Stimulated activated CD4-positive, alpha-beta T cell treated with anti-CD3 and anti-CD28 coated beads, Interleukin-2, amount 100 ng/mL, for 4 hours (primary cell): ENCODE data around the gene SH3TC1.

Experiments used
- DNase-seq: peaks from one replicate; pipeline ENCODE4 v3.0.0-alpha.2; 2020; ENCODE audit warnings: low read depth

Gene SH3TC1

GRCh38 chr4:8263397-8263796 lies 64.3 kb downstream of the SH3TC1 start:
- DNase-seq: no peak

GRCh38 chr4:8264106-8264505 lies 65.0 kb downstream of the SH3TC1 start:
- DNase-seq: no peak

DNA sequence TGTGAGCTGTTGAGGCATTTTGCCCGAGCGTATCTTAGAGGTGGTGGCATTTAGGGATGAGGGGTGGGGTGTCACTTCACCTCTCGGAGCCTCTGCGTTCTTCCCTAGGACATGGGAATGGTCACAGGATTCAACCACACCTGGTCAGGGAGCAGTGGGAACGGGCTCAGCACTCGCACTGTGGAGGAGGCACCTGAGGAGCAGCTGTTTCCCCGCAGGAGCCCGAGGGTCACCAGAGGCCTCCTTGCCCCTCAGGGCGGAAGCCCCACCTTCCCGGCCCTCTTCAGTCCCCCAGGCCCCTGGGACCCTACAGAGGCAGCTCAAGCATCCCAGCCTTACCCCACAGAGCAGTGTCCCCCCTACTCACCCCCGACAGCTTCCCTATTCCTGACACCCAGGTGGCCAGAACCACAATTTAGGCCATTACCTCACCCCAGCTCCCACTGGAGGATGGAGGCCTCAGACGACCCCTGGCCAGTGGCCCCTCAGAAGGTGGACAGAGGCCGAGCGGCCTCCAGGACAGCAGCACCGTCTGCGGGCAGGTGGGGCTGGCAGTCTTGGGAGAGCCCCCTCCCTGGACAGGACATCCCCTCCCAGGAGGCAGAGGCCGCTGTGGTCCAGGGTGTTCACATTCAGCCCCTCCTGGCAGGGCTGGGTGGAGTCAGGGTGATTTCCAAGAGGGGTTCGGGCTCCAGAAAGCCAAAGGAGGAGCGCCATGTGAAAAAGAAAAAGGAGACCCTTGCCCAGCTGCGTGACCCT lies 66.3 kb downstream of the SH3TC1 start:
- DNase-seq: no peak

DNA sequence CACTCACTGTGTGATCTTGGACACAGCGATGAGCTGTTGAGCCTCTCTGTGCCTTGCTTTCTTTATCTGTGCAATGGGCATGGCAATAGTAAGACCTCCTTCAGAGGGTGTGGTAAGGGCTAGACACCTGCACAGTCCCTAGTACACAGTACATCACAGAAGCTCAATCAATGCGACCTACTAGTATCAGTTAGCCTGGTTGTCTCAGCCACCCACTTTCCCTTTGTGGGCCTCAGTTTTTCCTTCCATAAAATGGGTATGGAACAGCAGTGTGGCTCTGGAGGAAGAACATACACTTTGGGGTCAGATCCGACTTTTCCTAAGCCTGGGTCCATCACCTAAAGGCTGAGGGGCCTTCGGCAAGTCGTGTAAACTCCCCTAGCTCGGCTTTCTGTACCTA lies 67.0 kb downstream of the SH3TC1 start:
- no peak for DNase-seq

DNA sequence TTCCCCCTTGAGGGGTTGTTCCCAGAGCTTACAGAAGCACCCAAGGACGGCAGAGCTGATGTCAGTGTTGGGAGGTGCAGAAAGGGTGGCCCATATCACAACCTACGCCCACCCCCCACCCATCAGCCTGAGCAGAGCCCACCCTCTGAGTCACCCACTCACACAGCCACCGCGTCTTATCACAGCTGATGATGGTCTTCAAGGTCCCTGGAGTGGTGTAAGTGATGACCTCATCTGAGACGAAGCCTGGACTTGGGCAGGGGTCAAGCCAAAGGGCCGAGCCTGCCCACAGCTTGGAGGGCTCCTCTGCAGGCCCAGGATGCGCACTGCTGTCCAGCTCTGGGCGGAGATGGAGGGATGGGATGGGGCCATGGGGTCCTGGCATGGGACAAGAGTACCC lies 67.4 kb downstream of the SH3TC1 start:
- DNase-seq: no peak

- no peak for DNase-seq
Measured at GRCh38 chr4:8267077-8267476, 68.0 kb downstream of the SH3TC1 start.

- DNase-seq: no peak
Measured at GRCh38 chr4:8268211-8268610, 69.1 kb downstream of the SH3TC1 start.

GRCh38 chr4:8268901-8269534 lies 69.9 kb downstream of the SH3TC1 start:
- no peak for DNase-seq

GRCh38 chr4:8269535-8270417 lies 70.7 kb downstream of the SH3TC1 start, which contains the start of gene HTRA3:
Gene HTRA3 (plus strand): TSS chr4:8269754. CDS start chr4:8269969, 215 bp downstream.
- DNase-seq: no peak

DNA sequence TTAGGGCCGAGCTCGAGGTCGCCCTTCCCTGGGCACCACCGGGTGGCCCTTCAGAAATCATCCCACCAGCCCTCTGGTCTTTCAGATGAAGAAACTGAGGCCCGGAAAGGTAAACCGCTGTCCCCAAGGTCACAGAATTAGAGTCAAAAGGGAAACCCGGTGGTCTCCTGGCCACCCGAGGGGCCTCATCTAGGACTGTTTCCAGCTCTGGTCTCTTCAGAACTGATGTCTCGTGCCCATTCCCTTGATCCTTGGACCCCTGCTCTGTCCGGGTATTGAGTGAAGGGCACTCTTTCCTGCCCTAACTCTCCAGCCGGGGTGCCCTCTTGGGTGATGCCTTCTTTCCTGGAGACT lies 71.3 kb downstream of the SH3TC1 start:
- DNase-seq: no peak

- no peak for DNase-seq
Measured at GRCh38 chr4:8270912-8271815, 72.1 kb downstream of the SH3TC1 start.

DNA sequence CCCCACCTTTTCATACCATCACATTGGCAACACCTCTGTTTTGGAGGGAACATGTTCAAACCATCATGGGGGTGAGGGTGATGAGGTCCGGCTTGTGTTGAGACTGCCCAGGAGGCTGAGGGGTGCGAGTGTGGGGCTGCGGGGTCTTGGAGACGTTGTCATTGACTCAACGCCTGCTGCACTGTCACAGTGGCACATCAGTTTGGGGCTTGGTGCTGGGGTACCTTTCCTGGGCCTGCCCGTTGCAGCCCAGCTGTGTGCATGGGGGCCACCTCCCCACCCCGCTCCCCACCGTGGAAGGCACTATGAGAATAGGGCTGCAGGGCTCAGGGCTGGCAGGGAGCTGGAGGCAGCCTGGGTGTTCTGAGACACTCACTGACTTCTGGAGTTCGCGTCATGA lies 72.7 kb downstream of the SH3TC1 start:
- DNase-seq: no peak

- no peak for DNase-seq
Measured at GRCh38 chr4:8272472-8273428, 73.7 kb downstream of the SH3TC1 start.

DNA sequence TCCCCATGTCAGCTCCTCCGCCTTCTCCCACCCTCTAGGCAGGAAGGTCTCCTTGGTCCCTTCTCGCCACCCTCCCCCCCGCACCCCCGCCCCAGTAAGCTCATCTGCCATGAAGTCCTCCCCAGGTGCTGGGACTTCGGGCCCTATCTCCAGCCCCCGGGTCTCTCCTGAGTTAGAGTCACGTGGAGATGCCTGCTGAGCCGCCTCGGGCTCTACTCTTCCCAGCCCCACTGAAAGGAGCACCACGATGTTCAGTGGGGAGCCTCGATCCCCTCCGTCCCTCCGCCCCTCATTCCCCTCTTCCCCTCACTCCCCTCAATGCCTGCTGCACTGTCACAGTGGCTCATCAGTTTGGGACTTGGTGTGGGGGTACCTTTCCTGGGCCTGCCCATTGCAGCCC lies 74.4 kb downstream of the SH3TC1 start:
- no peak for DNase-seq

DNA sequence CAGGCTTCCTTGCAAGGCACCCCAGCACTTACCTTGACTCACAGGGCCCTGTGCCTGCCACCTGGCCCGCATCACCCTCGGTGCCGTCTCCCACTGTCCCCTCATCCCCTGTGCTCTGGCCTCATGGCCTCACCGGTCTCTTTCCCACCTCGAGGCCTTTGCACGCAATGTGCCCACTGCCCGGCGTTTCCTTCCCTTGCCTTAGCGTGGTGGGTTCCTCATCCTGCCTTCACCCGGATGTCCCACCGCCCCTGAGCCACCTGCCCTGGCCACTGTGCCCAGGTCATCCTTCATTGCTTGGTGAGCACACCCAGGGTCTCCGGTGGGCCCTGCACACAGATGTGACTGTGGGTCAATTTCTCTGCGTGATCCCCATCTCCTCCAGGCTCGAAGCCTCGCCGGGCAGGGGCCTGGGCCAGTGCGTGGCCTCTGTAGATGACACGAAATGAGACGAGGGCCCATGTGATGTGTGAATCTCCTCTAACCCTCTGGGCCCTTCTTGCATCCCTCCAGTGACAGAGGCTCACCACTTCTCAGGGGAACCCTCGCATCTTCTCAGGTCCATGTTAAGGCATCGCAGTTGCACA lies 75.1 kb downstream of the SH3TC1 start:
- no peak for DNase-seq

DNA sequence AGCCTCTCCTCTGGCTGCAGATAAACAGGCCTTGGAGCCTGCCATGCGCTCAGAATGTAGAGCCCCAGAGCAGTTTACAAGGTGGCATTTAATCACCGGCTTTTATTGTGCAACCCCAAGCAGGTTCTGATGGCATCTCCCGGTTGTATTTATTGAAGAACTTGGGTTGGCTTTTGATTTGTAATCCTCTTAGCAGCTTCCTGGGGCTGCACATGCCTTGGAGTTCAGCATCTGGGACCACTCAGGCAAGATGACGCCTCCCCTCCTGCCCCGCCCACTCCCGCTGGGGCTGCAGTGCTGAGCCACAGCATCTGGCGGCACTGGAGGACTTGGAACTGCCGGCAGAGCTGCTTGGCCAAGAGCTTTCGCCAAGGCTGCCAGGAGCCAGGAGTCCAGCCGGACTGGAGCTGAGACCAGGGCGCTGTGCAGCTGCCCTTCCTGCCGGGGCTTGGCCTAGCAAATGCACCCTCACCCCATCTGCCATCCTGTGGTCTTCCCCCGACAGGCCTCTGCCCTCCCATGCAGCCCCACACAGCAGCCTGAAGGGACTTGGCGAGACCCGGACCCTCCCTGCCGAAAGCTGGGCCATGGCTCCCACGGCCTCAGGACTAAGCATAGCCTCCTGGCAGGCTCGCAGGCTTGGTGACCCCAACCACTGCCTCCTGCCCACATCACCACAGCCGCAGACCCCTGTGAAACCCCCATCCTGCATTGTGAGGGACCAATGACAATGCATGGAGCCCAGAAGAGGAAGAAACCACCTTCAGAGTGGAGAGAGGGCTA lies 75.9 kb downstream of the SH3TC1 start:
- no peak for DNase-seq

DNA sequence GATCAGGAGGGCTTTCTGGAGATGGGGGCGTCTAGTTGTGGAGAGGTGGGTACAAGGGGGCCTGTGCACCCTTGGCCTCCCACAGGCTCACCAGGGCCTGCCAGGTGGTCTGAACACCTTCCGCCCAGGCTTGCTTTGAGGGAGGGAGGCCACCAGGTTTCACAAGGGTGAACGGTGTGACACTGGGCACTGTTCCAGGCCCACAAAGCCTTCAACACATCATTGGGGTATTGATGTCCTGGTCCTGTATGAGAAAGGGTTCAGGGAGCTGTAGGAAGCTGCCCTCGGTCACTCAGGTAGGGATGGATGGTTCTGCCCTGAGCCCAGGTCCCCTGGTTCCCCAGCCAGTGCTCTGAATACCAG lies 76.4 kb downstream of the SH3TC1 start:
- no peak for DNase-seq

DNA sequence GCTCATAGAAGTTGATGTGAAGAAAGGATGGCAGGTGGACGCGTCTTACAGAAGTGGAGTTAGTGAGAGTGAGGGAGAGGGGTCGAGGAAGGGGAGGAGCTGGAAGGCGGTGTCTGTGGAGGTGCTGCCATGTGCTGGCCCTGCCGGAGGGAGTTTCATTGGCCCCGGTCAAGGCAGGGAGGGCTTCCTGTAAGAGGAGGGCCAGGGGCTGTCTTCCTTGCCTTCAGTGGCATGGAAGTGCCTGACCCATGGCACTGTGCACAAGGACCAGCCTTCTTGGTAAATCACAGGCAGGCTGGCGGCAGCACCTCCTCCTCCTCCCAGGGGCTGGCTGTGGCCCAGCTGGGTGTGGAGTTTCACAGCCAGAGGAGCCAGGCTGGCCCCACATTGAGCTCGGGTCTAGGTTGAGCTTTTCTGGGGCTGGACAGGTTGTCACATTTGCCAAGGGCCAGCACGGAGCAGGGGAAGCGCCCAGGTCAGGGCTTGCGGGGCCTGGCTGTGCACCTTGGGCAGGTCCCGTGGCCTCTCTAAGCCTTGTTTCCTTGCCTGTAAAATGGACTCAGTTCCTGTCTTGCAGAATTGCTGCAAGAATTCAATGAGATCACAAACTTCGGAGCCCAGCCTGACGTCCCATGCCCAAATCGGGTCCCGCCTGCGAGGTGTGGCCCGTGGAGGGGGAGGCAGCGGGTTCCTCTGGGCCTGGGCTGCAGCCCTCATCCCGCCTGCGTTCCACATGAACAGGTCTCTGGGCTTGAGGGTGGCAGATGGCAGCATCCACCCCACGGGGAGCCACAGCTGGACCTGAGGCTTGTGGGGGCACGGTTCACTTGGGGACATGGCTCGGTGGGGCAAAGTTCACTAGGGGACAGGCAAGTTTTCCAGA lies 77.5 kb downstream of the SH3TC1 start:
- DNase-seq: no peak
